OCI-LY1 (cell line): ENCODE data around the gene CLSTN2.

Source experiments
- H2AFZ ChIP-seq: fragments of 200-600 bp; sonication (generic), shearing (Covaris generic); 2 replicates; pipeline ENCODE4 v1.6.0; 2014; ENCODE audit warnings: antibody characterized with exemption, mild to moderate bottlenecking, low read length
- H3F3A ChIP-seq: fragments of 200-600 bp; sonication (generic), shearing (Covaris generic); 2 replicates; pipeline ENCODE4 v1.6.0; 2014; ENCODE audit warnings: mild to moderate bottlenecking, antibody characterized with exemption, low read length, moderate library complexity; ENCODE audit not compliant: insufficient read depth
- H3K27ac ChIP-seq: fragments of 200-600 bp; sonication (generic); 2 replicates; pipeline ENCODE4 v1.5.1; 2014; ENCODE audit warnings: low read length, mixed run types, mild to moderate bottlenecking, low read depth; ENCODE audit not compliant: poor library complexity, severe bottlenecking
- H3K27me3 ChIP-seq: fragments of 200-600 bp; sonication (generic); 2 replicates; pipeline ENCODE4 v1.6.0; 2014; ENCODE audit warnings: antibody characterized with exemption, mild to moderate bottlenecking, low read length, moderate library complexity; ENCODE audit not compliant: insufficient read depth
- H3K36me3 ChIP-seq: fragments of 200-600 bp; sonication (generic); 2 replicates; pipeline ENCODE4 v1.6.1; 2014; ENCODE audit warnings: mild to moderate bottlenecking, antibody characterized with exemption, low read length, moderate library complexity, mixed read lengths; ENCODE audit not compliant: insufficient read depth
- H3K4me1 ChIP-seq: fragments of 200-600 bp; sonication (generic); 2 replicates; pipeline ENCODE4 v1.5.1; 2014; ENCODE audit warnings: mild to moderate bottlenecking, low read length, moderate library complexity; ENCODE audit not compliant: insufficient read depth, severe bottlenecking
- H3K4me2 ChIP-seq: fragments of 200-600 bp; sonication (generic), shearing (Covaris generic); 2 replicates; pipeline ENCODE4 v1.6.1; 2014; ENCODE audit warnings: low read length
- H3K4me3 ChIP-seq: fragments of 200-600 bp; sonication (generic); 2 replicates; pipeline ENCODE4 v1.5.1; 2014; ENCODE audit warnings: low read length, low read depth, mild to moderate bottlenecking, mixed read lengths; ENCODE audit not compliant: poor library complexity, severe bottlenecking
- H3K79me2 ChIP-seq: fragments of 200-600 bp; shearing (Covaris generic); 2 replicates; pipeline ENCODE4 v1.6.1; 2016; ENCODE audit warnings: mixed run types, low read length, mixed read lengths; ENCODE audit not compliant: insufficient read depth
- H3K9ac ChIP-seq: fragments of 200-600 bp; sonication (generic), shearing (Covaris generic); 2 replicates; pipeline ENCODE4 v1.6.1; 2014; ENCODE audit warnings: mild to moderate bottlenecking, low read length, mixed read lengths
- H3K9me2 ChIP-seq: fragments of 200-600 bp; sonication (generic), shearing (Covaris generic); 2 replicates; pipeline ENCODE4 v1.6.1; 2014; ENCODE audit warnings: low read depth, mild to moderate bottlenecking, low read length, mixed read lengths
- H3K9me3 ChIP-seq: fragments of 200-600 bp; shearing (Covaris generic); 2 replicates; pipeline ENCODE4 v1.6.1; 2014; ENCODE audit warnings: low read length, mixed read lengths
- H4K20me1 ChIP-seq: fragments of 200-600 bp; sonication (generic), shearing (Covaris generic); 2 replicates; pipeline ENCODE4 v1.6.0; 2016; ENCODE audit warnings: mild to moderate bottlenecking, low read length; ENCODE audit not compliant: insufficient read depth
- CTCF ChIP-seq: fragments of 200-600 bp; sonication (generic), shearing (Covaris generic); IDR thresholded peaks from 2 replicates; pipeline ENCODE4 v1.5.1; 2017; ENCODE audit warnings: mild to moderate bottlenecking, antibody characterized with exemption, low read length, moderate library complexity, mixed read lengths
- EZH2 ChIP-seq: fragments of 200-600 bp; sonication (generic), shearing (Covaris generic); IDR thresholded peaks from 2 replicates; pipeline ENCODE4 v1.8.0; 2017; ENCODE audit warnings: borderline replicate concordance, mixed run types, mild to moderate bottlenecking, antibody characterized with exemption, low read length, moderate library complexity, mixed read lengths

CLSTN2 gene

GRCh38 chr3:140432229-140432669 is 497.3 kb downstream of the CLSTN2 start:
- Histone ChIP-seq H3K9ac (no peak overlapping the region), H2AFZ (no peak overlapping the region), H3K9me2 (no peaks in the 10 kb centered on the region), H3K36me3 (no peaks in the 10 kb centered on the region), H4K20me1 (no peaks in the 10 kb centered on the region), H3K79me2 (no peaks in the 10 kb centered on the region), H3K4me2 (no peak overlapping the region), H3K4me1 (no peaks in the 10 kb centered on the region), H3F3A (no peaks in the 10 kb centered on the region), H3K9me3 (no peaks in the 10 kb centered on the region), H3K27ac (no peak overlapping the region), H3K27me3 (0 out of 2 replicates have a peak, but pooled peaks cover 4% of the 10 kb centered on the region), H3K4me3 (no peak overlapping the region)
- TF ChIP-seq EZH2 (no peak), CTCF (no peak)

GRCh38 chr3:140433431-140433830 is 498.4 kb downstream of the CLSTN2 start:
- no peak overlapping the region for H2AFZ ChIP-seq
- no peaks in the 10 kb centered on the region for H3K9me2 ChIP-seq
- H3K9me3 ChIP-seq, result no peaks in the 10 kb centered on the region
- H3K27me3 ChIP-seq, result 0 out of 2 replicates have a peak, but pooled peaks cover 4% of the 10 kb centered on the region
- no peaks in the 10 kb centered on the region for H4K20me1 ChIP-seq
- TF ChIP-seq CTCF, result no peak
- TF ChIP-seq EZH2, result no peak
- no peaks in the 10 kb centered on the region for H3F3A ChIP-seq
- H3K4me3 ChIP-seq, result no peak overlapping the region
- H3K4me2 ChIP-seq, result no peak overlapping the region
- H3K4me1 ChIP-seq, result no peaks in the 10 kb centered on the region
- no peak overlapping the region for H3K9ac ChIP-seq
- no peaks in the 10 kb centered on the region for H3K79me2 ChIP-seq
- H3K36me3 ChIP-seq, result no peaks in the 10 kb centered on the region
- no peak overlapping the region for H3K27ac ChIP-seq

- Histone ChIP-seq H3K27ac (no peak overlapping the region), H3K4me3 (no peak overlapping the region), H3K9ac (no peak overlapping the region), H3K27me3 (0 out of 2 replicates have a peak, but pooled peaks cover 4% of the 10 kb centered on the region), H2AFZ (no peak overlapping the region), H3F3A (no peaks in the 10 kb centered on the region), H3K4me2 (no peak overlapping the region), H3K4me1 (no peaks in the 10 kb centered on the region), H3K79me2 (no peaks in the 10 kb centered on the region), H4K20me1 (no peaks in the 10 kb centered on the region), H3K36me3 (no peaks in the 10 kb centered on the region), H3K9me2 (no peaks in the 10 kb centered on the region), H3K9me3 (no peaks in the 10 kb centered on the region)
- no peak for TF ChIP-seq CTCF
- no peak for TF ChIP-seq EZH2
These were observed 499.4 kb downstream of the CLSTN2 start for GRCh38 chr3:140434261-140434905.
